ENCODE results near the gene ADPGK.
A peak's percentile ranks its signal among the peaks of the same experiment; 100 is the strongest.

The ADPGK gene

GRCh38 chr15:72787526-72787925, 4.0 kb upstream of the ADPGK start:
- no peak for DNase-seq

- DNase-seq = no peak
Measured at GRCh38 chr15:72786676-72787345, 3.3 kb upstream of the ADPGK start.

DNA sequence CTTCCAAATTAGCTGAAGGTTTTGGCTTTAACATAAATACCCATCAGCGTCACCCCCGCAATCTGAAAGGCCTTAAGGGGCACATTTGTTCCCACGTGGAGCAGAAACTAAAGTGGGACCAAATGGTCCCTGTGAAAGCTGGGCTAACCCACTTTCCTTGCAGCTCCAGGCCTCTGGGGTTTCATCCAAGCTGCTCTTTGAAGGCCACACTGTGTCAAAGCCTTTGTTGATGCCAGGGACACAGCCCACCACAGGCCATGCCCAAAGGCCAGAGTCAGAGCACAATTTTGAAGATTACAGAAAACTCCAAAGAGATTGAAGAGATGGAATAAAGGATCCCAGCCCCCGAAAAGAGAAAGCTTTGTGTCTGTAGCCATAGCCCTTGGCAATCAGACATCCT, 2.7 kb upstream of the ADPGK start:
- no peak for DNase-seq

DNA sequence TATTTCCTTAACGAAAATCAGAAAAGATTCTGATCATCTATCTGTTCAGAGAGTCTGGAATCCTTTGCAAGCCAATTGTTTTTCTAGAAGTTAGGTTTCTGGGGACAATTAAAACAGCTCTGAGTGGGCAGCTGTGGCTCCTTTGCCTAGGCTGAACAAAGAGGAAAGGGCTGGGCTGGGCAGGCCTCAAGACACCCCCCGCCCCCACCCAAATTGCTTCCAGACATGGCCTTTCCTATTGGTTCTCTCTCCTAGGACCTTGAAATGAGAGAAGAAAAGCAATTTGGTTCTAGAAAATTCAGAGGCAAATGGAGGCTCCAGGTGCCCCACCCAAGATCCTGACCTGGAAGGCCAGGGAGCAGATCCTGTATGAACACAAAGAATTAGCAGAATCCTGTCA, 2.3 kb upstream of the ADPGK start:
- no peak for DNase-seq

DNA sequence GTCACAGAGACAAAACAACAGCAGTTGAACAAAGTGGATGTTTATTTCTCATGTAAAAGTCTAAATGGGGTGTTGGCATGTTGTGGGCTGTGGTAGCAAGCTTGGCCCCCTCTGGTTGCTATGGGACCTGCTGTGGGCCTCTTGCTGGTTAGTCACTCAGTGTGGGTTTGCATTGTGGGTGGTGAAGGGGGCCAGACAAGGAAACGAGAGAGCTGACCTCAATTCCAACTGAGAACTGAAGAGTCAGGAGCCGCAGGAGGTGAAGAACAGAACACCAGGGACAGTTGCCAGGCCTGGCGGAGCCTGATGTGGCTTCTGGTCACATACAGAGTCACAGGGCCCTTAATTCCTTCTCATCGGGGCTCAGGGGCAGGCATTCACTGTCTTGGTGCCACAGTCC, 1.9 kb upstream of the ADPGK start:
- no peak for DNase-seq

DNA sequence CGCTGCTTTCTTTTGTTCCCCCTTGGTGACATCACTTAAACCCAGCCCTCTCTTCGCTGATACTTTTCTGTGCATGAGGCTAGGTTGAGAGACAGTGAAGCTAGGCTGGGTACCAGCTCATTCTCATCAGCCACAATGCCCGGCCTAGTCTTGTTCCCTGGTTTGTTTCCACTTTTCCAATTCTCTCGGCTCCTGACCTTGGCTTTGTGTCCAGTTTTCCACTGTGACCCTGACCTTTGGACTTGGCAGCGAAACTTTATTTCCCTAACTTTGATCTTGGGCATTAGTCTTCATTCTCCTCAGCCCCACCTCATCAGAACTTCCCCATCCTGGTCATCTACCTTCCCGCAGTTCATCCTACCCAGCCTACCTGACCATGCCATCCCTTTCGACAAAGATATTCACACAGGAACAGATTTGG, 908 bp upstream of the ADPGK start:
- no peak for DNase-seq

DNA sequence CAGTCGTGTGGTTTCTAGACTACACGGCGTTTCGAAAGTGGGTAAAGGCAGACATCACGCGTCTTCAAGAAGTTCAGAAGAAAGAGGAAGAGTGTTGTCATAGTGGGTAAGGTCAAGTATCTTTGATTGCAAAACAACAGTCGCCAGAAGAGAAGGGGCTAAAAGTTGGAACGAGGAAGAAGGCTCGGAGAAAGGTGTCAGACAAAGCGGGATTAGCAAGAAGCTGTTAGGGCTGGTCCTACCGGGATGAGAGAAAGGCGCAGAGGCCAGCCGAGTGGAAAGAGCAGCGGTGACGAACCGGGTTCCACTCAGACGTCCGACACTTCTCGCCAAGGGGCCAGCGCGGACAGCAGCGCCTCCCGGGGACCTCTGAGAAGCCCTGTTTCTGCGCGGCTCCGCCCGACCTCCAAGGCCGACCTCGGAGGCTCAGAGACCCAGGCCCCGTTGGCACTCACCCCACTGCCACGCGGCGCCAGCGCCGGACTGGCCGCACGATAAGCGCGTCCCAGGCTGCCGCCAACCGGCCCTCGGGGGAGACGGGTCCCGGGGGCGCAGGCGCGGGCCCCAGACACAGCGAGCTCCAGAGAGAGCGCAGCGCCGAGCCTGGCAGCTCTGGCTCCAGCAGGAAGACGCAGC, 436 bp downstream of the ADPGK start:
- DNase-seq = no peak

DNA sequence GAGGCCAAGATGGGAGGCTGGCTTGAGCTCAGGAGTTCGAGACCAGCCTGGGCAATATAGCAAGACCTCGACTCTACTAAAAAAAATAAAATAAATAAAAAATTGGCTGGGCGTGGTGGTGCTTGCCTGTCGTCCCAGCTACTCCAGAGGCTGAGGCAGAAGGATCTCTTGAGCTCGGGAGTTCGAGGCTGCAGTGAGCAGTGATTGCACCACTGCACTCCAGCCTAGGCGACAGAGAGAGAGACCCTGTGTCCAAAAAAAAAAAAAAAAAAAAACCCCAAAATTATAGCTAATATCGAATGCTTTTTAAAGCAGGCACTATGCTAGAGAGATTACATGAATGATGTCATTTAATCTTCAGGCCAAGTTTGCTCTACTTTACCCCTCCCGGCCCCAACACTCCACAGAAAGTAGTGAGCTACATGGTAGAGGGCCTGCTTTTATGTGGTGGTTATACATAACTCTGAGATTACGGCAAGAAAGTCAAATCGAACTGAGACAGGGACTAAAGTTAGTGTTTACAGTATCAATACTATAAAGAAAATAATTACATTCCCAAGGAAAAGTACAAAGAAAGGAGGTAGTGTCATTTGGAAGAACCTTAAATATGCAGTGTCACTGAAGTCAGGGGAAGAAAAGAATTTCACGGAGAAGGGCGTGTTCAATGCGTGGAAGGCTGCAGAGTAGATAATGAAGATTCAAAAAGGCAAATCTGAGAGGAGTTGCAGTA, 1.1 kb downstream of the ADPGK start:
- DNase-seq = no peak

DNA sequence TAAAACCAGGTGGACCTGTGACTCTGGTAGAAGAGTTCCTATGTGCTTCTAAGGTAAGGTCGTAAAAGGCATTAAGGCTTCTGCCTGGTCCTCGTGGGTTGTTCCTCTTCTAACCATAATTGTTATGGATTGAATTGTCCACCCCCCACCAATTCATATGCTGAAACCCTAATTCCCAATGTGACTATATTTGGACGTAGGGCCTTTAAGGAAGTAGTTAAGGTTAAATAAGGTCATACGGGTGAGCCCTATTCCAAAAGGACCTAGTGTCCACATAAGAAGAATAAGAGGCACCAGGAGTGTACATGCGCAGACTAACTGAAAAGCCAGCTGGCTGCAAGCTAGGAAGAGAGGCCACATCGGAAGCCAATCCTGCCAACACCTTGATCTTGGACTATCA, 1.9 kb downstream of the ADPGK start:
- no peak for DNase-seq

DNA sequence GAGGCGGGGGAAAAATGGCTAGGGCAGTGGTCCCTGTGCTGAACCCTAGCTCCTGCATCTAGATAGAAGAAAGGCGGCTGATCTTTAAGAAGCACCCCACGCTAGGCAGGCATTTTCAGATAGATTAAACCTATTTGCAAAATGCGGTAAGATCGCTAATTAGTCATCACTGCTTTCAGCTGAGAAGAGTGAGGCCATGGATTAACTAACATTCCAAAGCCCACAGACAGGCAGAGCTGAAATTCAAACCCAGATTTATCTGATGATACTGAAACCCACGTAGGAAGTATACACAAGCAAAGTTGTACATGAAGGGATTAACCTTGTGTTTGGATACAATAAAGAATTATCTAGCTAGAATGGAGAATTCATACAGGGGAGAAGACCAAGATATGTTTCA, 4.8 kb downstream of the ADPGK start:
- DNase-seq = no peak

GRCh38 chr15:72774696-72775383, 8.7 kb downstream of the ADPGK start:
- no peak for DNase-seq

DNA sequence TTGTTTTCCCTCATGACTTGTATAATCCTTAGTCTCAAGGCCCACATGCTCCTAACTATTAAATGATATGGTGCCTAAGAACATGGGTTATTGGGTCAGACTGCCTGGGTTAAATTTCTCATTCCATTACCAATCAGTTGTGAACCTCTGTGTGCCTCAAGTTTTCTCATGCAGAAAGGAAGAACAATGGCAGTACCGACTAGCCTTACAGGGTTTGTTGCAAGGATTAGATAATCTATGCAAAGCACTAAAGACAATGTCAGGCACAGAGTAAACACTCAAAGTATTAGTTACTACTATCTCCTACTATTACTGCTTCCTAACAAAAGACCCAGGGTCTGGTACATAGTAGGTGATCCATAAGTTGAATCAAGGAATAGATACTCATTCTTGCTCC, 12.2 kb downstream of the ADPGK start:
- no peak for DNase-seq

- no peak for DNase-seq
Measured at GRCh38 chr15:72770673-72771328, 12.8 kb downstream of the ADPGK start.

- no peak for DNase-seq
Measured at GRCh38 chr15:72766780-72767179, 16.8 kb downstream of the ADPGK start.

- DNase-seq = no peak
Measured at GRCh38 chr15:72766025-72766424, 17.5 kb downstream of the ADPGK start.

DNA sequence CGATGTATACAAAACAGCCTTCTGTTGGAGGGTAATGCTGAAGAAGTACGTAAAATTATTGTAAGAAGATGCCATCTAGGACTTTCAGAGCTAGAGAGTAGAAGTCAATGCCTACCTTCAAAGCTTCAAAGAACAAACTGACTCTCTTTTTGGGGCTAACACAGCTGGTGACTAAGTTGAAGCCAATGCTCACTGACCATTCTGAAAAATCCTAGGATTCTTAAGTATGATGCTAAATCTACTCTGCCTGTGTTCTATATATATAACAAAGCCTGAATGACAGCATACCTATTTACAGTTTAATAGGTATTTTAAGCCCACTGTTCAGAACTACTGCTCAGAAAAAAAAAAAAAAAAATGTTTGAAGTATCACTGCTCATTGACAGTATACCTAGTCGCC, 18.9 kb downstream of the ADPGK start:
- no peak for DNase-seq

DNA sequence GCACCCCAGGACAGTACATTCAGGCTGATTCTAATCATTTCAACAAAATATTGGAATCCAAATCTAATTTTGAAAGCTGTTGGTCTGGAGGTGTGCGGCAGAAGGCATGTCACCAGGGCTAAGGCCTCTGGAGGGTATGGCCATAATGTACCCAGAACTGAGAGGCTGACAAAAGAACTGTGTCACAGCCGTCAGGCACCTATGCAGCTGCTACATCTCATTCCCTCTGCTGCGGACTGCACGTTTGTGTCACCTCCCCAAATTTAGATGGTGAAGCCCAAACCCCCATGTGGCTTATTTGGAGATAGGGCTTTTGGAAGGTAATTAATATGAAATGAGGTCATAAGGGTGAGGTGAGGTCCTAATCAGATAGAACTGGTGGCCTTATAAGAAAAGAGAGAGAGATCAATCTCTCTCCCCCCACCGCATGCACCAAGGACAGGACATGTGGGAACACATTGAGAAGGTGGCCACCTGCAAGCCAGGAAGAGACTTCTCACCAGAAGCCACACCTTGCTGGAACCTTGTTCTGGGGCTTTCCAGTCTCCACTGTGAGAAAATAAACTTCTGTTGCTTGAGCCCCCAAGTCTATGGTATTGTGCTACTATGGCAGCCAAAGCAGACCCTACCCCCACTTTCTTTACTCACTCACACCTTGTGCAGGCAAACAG, 22.8 kb downstream of the ADPGK start:
- no peak for DNase-seq

GRCh38 chr15:72758182-72758581, 25.4 kb downstream of the ADPGK start:
- peak; percentile 71 for DNase-seq

DNA sequence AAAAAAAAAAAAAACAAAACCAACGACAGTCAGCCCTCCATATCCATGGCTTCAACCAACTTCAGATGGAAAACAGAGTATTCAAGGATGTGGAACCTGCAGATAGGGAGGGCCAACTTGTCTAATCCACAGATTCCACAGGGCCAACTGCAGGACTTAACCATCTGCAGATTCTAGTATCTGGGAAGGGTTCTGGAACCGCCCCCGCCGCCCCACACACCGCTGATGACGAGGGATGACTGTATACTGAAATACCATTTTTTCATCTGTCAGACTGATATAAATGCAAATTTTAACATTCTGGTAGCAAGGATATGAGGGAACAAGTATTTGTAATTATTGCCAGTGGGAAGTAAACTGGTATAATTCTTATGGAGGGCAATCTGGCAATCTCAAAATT, 29.5 kb downstream of the ADPGK start:
- no peak for DNase-seq

DNA sequence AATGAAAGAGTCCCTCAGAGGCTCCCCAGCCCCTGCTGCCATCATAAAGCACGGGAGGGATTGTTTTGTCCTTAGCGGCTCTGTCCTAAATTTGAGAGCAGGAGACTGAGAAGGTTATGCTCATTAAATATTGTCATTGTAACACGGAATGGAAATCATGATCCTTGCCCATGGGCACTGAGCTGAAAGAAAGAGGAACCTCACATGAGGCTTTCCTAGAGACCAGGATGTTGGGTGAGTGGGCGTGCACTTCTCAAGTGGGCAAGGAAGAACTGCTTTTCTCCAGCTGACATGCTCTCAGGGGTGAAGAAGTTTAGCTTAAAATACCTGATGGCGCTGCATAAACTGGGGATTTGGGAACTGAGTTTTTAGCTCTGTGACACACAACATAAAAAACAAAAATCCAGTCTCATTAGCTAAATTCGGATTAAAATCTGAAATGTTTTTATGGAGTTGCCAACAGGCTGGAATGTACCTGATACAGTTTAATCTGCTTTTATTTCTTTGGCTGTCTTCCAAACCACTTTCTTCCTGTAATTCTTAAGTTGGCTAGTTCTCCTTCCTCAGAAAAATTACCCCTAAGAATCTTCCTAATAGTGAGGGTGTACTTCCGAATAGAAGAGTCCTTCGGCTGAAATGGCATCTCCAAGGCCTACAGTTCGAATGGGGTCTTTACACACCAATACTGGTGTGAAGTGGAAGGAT, 31.7 kb downstream of the ADPGK start:
- DNase-seq = no peak

DNA sequence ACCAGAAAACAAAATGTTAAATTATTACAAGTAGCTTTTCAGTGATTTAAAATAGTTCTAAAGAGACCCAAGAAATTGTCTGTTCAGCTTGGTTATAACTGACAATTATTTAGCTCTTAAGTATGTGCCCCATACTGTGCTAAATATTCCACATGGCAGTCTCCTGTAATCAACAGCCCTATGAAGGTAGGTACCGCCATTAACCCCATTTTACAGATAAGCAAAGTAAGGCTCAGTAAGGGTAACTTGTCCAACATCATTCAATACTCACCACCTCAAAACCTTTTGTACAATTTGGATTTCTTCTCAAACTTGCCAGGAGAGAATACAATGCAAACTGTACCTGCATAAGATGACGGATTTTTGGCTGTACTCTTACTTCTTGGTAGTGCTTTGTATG, 33.9 kb downstream of the ADPGK start:
- no peak for DNase-seq

GRCh38 chr15:72740219-72740618, 43.3 kb downstream of the ADPGK start:
- DNase-seq = no peak

Measured in amniotic stem cell (primary cell).